MG63 (cell line): Measurements from ENCODE around the gene NPB. TPM values are rescaled to one million over a fixed set of nuclear protein-coding genes. Genes with fewer than 3 reads are reported as not detected.

Experiments
- DNase-seq: peaks from one replicate; pipeline ENCODE4 v3.0.0-alpha.2; 2020
- H3K27me3 ChIP-seq: fragments of 250-450 bp; sonication (Bioruptor Pico); 2 replicates; pipeline ENCODE4 v1.5.1; 2020; ENCODE audit warnings: mild to moderate bottlenecking, moderate library complexity
- H3K36me3 ChIP-seq: fragments of 250-450 bp; sonication (Bioruptor Pico); 2 replicates; pipeline ENCODE4 v1.5.1; 2020; ENCODE audit warnings: mild to moderate bottlenecking, moderate library complexity
- H3K4me3 ChIP-seq: fragments of 250-450 bp; sonication (Bioruptor Pico); 2 replicates; pipeline ENCODE4 v1.5.1; 2020; ENCODE audit warnings: mild to moderate bottlenecking, moderate library complexity
- H3K9me3 ChIP-seq: fragments of 250-450 bp; sonication (Bioruptor Pico); 2 replicates; pipeline ENCODE4 v1.5.1; 2020; ENCODE audit warnings: mild to moderate bottlenecking, moderate library complexity
- total RNA-seq: library from RNA; depleted of rRNA; stranded (reverse); fragments of >200 nt; shearing (Covaris generic); gene quantifications from 2 replicates; pipeline ENCODE4 v1.2.3, GENCODE V29; 2014; ENCODE audit warnings: low replicate concordance

Gene NPB
- total RNA-seq, 1 experiment from 2014 or later, result 2.5 TPM

DNA sequence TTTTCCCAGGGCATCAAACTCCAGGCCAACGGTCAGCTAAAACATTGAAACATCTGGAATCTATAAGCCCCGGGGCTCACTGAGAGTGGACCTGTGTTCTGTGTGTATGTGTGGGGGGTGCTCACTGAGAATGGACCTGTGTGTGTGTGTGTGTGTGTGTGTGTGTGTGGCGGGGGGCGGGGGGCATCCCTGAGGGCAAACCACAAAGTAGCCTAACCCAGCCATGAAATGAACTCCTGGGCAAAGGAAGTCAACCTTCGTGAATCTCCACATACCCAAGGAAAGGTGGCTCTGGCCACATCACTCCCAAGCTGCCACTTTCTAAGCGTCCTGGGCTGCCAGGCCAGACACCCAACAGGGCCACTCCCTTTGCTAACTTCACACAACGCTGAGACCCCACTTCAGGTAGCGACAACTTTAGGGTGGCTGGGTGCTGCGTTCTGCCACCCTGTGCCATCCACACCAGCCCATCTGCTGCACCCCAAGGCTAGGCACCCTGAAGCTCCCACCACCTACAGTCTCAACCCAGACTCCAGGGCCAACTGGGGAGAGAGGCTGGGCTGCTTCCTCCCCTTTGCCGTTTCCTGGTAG, 23.9 kb downstream of the NPB start:
- Histone ChIP-seq H3K27me3 (no peaks in the 10 kb centered on the region), H3K9me3 (no peaks in the 10 kb centered on the region), H3K36me3 (peaks cover 17% of the 10 kb centered on the region), H3K4me3 (peak overlapping the region; percentile 79)
- DNase-seq, result no peak

DNA sequence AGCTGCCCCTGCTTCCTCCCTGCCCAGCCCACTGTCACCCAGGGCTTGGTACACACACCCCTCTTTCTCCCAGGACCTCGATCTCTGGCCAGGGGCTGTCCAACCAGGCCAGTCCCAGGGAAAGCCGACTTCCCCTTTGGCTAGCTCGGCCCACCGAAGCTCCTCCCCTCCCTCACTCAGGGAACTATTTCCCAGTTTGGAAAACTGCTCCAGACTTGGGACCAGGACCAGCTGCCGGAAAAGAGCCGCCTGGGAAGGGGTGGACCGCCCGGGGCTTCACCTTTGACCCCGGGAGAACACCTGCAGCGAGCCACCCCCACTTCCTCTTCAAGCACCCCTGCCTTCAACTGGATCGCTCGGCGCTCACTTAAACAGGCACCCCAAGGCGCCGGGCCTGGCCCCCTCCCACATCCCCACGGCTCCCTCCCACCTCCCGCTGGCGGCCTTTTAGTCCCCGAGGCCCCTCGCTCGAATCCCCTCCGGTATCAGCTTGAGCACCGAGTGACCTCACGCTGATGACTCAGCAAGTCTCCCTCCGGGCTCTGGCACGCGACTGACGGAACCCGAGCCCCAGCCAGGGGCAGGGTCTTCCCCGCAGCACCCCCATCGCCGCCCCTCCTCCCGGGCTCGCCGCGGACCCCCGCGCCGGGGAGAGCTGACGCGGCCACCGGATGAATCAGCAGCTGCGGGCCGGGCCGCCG, 24.6 kb downstream of the NPB start:
- peak overlapping the region; percentile 79 for H3K4me3 ChIP-seq
- H3K36me3 ChIP-seq, result peaks cover 12% of the 10 kb centered on the region
- peak; percentile 90 for DNase-seq
- H3K27me3 ChIP-seq, result no peaks in the 10 kb centered on the region
- H3K9me3 ChIP-seq, result no peaks in the 10 kb centered on the region

DNA sequence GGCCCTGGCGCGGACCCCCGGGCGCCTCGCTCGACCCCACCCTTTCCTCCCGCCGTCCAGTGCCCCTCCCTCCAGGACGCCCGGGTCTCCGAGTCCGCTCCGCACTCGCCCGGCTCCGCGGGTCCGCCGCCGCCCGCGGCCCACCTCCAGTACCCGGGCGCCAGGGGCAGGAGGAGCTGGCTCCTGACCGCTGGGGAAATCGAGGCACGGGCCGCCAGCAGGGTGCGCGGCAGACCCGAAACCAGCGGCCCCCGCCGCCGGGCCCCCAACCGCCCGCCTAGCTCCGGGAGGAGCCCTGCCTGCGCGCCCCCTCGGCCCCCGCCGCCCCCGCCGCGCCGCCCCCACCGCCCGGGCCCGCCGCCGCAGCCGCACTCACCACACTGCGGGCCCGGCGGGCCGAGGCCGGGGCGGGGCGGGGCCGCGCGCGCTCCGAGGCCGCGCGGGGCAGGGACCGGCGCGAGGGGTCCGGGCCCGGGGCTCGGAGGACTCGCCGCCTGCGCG, 25.2 kb downstream of the NPB start:
- Histone ChIP-seq H3K27me3 (no peaks in the 10 kb centered on the region), H3K4me3 (peak overlapping the region; percentile 79), H3K9me3 (no peaks in the 10 kb centered on the region), H3K36me3 (peaks cover 6% of the 10 kb centered on the region)
- no peak for DNase-seq

DNA sequence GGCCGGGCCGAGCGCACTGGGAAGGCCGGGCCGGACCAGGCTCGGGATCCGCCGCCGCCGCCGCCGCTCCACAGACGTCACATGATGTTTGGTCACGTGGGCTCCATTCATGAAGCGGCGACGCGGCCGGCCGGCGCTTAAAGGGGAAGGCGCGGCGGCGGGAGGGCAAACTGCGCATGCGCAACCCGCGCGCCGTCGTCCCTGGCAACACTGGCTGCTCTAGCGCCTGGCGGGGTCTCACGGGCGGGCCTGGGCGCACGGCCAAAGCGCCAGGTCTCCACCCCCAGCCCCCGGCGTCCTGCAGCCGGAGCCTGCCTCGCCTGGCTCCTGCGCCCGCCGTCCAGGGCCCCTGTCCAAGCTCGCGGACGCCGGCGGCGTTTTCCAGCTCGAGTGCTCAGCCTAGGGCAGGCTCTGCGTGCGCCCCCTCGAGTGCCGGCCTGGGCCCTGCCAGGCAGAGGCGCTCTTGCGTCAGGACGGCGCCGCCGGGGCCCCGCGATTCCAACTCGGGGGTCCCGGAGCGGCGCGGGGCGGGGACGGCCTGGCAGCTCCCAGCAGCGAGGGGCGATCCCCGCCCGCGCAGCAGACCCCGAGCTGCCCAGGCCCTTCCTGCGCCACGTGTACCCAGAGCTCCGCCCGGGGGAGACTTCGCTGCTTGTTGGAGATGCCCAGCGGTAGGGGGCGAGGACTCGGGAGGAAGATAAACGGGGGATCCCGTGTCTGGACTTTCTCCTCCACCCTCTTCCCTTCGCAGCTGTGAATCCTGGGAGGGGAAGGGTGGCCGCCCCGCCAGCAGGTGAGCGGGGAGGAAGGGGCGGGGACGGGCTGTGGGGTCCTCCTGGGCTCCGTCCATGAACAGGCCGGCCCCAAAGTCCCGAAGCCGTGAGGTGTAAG, 25.9 kb downstream of the NPB start, which contains the start of gene MAFG:
MAFG (minus strand) TSS at position 83 of the 891 bp plus-strand sequence. CDS start 4,550 bp downstream, outside the sequence.
- Histone ChIP-seq H3K9me3 (no peaks in the 10 kb centered on the region), H3K4me3 (peak within 1 kb of the TSS; percentile 79), H3K36me3 (peaks cover 3% of the 10 kb centered on the region), H3K27me3 (no peaks in the 10 kb centered on the region)
- peak; percentile 92 for DNase-seq

GRCh38 chr17:81928544-81929252, 26.7 kb downstream of the NPB start:
- peak; percentile 43 for DNase-seq
- Histone ChIP-seq H3K36me3 (peaks cover 4% of the 10 kb centered on the region), H3K9me3 (no peaks in the 10 kb centered on the region), H3K27me3 (no peaks in the 10 kb centered on the region), H3K4me3 (peak overlapping the region; percentile 67)

GRCh38 chr17:81929253-81930141, 27.5 kb downstream of the NPB start:
- Histone ChIP-seq H3K36me3 (peaks cover 11% of the 10 kb centered on the region), H3K9me3 (no peaks in the 10 kb centered on the region), H3K4me3 (no peak overlapping the region), H3K27me3 (no peaks in the 10 kb centered on the region)
- no peak for DNase-seq

- Histone ChIP-seq H3K9me3 (no peaks in the 10 kb centered on the region), H3K4me3 (no peak overlapping the region), H3K36me3 (peaks cover 20% of the 10 kb centered on the region), H3K27me3 (no peaks in the 10 kb centered on the region)
- DNase-seq, result peak; percentile 33
Measured at GRCh38 chr17:81930142-81931125, 28.4 kb downstream of the NPB start.

- DNase-seq, result no peak
- Histone ChIP-seq H3K36me3 (peaks cover 25% of the 10 kb centered on the region), H3K9me3 (no peaks in the 10 kb centered on the region), H3K27me3 (no peaks in the 10 kb centered on the region), H3K4me3 (no peak overlapping the region)
Measured at GRCh38 chr17:81931189-81931556, 29.1 kb downstream of the NPB start.

GRCh38 chr17:81931557-81932332, 29.7 kb downstream of the NPB start:
- H3K27me3 ChIP-seq, result no peaks in the 10 kb centered on the region
- no peak for DNase-seq

GRCh38 chr17:81932333-81932983, 30.4 kb downstream of the NPB start:
- no peak overlapping the region for H3K4me3 ChIP-seq
- H3K36me3 ChIP-seq, result peaks cover 31% of the 10 kb centered on the region
- no peaks in the 10 kb centered on the region for H3K9me3 ChIP-seq
- no peaks in the 10 kb centered on the region for H3K27me3 ChIP-seq
- DNase-seq, result no peak

More at GRCh38 chr17:81931557-81932332, 29.7 kb downstream of the NPB start:
- Histone ChIP-seq H3K4me3 (no peak overlapping the region), H3K36me3 (peaks cover 29% of the 10 kb centered on the region), H3K9me3 (no peaks in the 10 kb centered on the region)

DNA sequence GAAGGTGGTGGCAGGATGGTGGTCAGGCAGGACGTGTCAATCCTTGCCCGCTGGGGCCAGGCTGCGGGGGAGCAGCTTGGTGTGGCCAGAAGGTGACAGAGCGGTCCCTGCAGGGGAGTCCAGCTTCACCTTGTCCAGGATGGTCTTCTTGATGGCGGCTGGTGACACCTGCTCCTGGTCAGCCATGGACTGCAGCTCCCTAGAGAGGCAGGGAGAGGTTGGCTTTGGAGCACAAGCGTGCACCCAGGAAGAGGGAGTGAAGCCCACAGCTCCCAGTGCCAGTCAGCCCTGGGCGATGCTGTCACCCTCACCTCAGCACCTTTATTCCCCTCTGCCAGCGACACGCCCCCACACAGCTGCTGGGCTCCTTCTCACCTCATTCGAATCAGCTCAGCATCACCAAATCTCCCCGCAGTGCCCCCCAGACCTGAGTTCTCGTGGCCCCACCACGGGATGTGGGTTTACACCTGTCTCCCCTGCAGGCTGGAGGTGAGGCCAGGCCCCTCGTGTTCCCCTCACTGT, 31.2 kb downstream of the NPB start:
- DNase-seq, result no peak
- H3K36me3 ChIP-seq, result peaks cover 31% of the 10 kb centered on the region
- H3K9me3 ChIP-seq, result no peaks in the 10 kb centered on the region
- H3K27me3 ChIP-seq, result no peaks in the 10 kb centered on the region
- H3K4me3 ChIP-seq, result no peak overlapping the region

GRCh38 chr17:81934098-81934757, 32.2 kb downstream of the NPB start:
- no peaks in the 10 kb centered on the region for H3K9me3 ChIP-seq
- DNase-seq, result no peak
- H3K36me3 ChIP-seq, result peaks cover 31% of the 10 kb centered on the region
- H3K27me3 ChIP-seq, result no peaks in the 10 kb centered on the region
- no peak overlapping the region for H3K4me3 ChIP-seq
